DOHH2 (cell line): ENCODE data around the gene E2F4.

Experiments used
- EZH2phosphoT487 ChIP-seq: fragments of 200-600 bp; sonication (generic); IDR thresholded peaks from 2 replicates; pipeline ENCODE4 v1.6.1; 2017; ENCODE audit warnings: borderline replicate concordance, mild to moderate bottlenecking, antibody characterized with exemption, low read length, moderate library complexity, mixed read lengths
- TF ChIP-seq, protein P1 (sequence below): fragments of 200-600 bp; sonication (generic); IDR thresholded peaks from one replicate; pipeline ENCODE4 v1.5.1; 2014; ENCODE audit warnings: antibody characterized with exemption, mild to moderate bottlenecking, low read depth, low read length; ENCODE audit not compliant: poor library complexity, severe bottlenecking

DNA sequence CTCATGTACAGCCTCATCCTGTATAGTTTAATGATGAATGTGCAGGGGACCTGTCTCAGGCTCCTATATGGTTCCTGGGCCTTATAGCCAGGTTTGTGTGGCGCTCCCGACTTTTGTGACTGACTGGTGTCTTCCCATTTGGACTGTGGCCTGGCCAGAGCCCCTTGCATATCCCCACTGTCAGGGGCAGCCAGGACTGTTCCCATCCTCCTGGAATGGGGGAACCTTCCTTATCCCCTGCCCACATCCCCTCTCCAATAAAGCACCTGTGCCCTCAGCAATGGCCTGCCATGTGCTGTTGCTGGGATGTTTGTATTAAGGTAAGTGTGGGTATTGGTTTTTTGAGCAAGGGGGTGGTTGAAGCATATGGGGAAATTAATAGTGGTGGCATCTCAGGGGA, 43.7 kb upstream of the E2F4 start:
- TF ChIP-seq, protein P1, sequence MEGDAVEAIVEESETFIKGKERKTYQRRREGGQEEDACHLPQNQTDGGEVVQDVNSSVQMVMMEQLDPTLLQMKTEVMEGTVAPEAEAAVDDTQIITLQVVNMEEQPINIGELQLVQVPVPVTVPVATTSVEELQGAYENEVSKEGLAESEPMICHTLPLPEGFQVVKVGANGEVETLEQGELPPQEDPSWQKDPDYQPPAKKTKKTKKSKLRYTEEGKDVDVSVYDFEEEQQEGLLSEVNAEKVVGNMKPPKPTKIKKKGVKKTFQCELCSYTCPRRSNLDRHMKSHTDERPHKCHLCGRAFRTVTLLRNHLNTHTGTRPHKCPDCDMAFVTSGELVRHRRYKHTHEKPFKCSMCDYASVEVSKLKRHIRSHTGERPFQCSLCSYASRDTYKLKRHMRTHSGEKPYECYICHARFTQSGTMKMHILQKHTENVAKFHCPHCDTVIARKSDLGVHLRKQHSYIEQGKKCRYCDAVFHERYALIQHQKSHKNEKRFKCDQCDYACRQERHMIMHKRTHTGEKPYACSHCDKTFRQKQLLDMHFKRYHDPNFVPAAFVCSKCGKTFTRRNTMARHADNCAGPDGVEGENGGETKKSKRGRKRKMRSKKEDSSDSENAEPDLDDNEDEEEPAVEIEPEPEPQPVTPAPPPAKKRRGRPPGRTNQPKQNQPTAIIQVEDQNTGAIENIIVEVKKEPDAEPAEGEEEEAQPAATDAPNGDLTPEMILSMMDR, result no peak
- no peak for TF ChIP-seq EZH2phosphoT487
